DMS53 (cell line): ENCODE data around the gene NLRP7.
"Not testable (repeated sequence)": the region's sequence is repeated elsewhere in the genome, so short reads cannot be mapped to it uniquely, and the experiment has no call there.

ENCODE experiments used
- DNase-seq: peaks from one replicate; lab custom pipeline; 2025; lab: John Stamatoyannopoulos, UW

NLRP7 gene

DNA sequence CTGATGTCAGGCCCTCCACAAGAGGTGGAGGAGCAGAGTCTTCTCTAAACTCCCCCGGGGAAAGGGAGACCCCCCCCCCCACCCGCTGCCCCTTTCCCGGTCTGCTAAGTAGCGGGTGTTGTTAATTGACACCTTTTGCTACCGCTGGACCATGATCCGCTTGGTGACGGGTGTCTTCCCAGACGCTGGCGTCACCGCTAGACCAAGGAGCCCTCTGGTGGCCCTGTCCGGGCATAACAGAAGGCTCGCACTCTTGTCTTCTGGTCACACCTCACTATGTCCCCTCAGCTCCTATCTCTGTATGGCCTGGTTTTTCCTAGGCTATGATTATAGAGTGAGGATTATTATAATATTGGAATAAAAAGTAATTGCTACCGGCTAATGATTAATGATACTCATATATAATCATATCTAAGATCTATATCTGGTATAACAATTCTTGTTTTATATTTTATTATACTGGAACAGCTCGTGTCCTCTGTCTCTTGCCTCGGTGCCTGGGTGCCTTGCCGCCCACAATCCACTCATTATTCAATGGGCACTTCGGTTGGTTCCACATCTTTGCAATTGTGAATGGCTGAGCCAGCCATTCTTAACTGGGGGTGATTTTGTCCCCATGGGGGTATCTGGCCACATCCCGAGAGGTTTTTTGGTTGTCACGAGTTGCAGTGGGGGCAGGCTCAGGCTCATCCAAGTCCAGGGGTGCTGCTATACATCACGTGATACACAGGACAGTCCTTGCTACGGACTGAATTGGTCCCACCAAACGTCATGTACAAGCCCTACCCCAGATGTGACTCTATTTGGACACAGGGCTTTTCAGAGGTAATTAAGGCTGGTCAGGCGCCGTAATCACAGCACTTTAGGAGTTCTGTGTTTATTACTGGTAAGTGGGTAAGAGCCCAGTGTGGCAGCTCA, 27.4 kb downstream of the NLRP7 start:
- peak; percentile 21 for DNase-seq

DNA sequence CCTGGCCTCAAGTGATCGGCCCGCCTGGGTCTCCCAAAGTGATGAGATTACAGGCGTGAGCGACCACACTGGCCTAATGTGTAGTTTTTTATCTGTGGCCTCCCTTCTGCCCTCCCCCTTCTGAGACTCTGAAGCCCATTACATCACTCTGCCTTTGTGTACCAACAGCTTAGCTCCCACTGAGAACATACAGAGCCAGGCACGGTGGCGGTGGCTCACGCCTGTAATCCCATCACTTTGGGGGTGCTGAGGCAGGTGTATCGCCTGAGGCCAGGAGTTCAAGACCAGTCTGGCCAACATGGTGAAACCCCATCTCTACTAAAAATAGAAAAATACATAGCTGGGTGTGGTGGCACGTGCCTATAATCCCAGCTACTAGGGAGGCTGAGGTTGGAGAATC, 28.8 kb downstream of the NLRP7 start:
- no peak for DNase-seq

- DNase-seq, result no peak
These were observed 30.5 kb downstream of the NLRP7 start for GRCh38 chr19:54916822-54917221.

- DNase-seq, result not testable (repeated sequence)
These were observed 39.4 kb downstream of the NLRP7 start for GRCh38 chr19:54907899-54908298.

GRCh38 chr19:54906819-54907218, 40.5 kb downstream of the NLRP7 start:
- DNase-seq, result no peak

GRCh38 chr19:54905803-54906511, 41.4 kb downstream of the NLRP7 start, which contains the start of gene NCR1:
TSS of gene NCR1 (plus strand) at chr19:54906148. CDS start at chr19:54906188, 40 bp downstream.
- no peak for DNase-seq

DNA sequence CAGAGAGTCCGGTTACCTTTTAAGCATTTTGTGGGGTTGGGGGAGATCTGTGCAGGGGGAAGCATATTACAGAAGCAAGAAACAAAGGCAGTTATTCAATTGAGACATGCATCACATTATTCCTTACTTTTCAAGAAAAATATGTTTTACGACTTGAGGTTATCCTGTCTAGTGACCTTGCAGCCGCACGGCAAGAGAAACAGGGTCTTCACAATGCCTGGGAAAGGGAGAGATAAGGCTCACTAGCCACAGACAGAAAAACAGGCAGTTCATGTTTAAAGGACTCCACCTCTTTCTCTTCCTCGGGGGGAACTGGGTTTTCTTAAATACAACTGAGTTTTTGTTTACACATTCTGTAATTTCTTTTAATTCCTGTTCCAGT, 41.9 kb downstream of the NLRP7 start:
- DNase-seq, result no peak

- DNase-seq, result not testable (repeated sequence)
These were observed 43.1 kb downstream of the NLRP7 start for GRCh38 chr19:54904261-54904660.

DNA sequence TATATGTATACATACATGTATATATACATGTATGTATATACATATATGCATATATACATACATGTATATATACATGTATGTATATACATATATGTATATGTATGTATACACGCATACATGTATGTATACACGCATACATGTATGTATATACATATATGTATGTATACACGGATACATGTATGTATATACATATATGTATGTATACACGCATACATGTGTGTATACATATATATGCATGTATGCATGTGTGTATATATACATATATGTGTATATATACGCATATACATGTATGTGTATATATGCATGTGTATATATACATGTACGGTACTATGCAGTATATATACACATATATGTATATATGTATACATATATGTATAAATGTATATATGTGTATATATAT, 44.0 kb downstream of the NLRP7 start:
- DNase-seq, result no peak

DNA sequence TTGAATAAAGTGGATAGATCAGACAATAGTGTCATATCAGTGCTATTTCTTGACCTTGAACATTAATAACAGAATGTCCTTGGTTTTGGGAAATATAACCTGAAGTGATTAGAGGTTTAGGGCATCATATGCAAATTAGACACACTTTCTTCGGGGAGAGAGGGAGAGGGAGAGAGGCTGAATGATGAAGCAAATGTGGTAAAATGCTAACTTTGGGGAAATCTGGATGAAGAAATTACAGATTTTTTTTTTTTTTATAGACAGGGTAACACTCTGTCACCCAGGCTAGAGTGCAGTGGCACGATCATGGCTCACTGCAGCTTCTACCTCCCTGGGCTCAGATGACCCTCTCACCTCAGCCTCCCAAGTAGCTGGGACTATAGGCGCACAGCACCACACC, 45.3 kb downstream of the NLRP7 start:
- DNase-seq, result no peak

DNA sequence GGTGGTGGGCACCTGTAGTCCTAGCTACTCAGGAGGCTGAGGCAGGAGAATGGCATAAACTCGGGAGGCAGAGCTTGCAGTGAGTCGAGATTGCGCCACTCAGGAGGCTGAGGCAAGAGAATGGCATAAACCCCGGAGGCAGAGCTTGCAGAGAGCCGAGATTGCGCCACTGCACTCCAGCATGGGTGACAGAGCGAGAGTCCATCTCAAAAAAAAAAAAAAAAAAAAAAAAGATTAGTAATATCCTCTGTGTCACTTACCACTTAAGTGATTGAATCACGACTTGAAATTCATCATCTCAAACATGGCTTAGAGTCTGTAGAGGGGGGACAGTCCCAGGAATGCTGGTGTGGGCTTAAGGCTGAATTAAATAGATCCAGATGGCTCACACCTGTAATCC, 46.2 kb downstream of the NLRP7 start:
- not testable (repeated sequence) for DNase-seq

DNA sequence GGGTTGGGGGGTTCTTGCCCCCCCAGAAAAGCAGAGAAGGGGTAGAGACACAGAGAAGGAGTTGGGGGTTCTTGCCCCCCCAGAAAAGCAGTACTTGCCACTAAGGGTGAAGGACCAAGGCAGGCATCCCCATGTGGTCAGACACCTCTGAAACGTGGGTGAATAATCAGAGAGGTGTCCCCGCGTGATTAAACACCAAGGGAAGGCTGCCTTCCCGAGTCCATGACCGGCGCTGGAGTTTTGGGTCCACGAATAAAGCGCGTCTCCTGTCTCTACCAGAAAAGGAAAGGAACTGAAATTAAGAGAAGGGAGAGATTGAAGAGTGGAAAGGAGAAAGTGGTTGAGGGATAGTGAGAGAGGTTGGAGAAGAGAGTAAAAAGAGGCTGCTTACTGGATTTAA, 47.7 kb downstream of the NLRP7 start:
- DNase-seq, result not testable (repeated sequence)

DNA sequence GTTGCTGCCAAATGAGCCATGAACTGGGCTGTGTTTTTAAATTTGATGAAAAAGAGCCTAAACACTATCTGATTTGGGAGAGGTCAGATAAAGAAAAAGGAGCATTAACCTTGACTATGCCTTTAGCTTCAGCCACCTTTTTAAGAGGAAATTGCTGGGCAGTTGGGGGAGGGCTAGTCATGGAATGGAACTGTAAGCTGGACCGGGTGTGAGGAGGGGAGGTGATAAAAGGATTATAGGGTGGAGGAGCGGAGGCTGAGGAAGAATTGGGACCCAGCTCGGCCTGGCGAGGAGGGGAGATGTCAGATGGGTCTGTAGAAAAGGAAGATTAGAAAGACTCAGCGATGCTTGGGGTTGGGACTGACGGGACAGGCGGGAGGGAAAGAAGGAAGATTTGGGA, 48.6 kb downstream of the NLRP7 start:
- not testable (repeated sequence) for DNase-seq

DNA sequence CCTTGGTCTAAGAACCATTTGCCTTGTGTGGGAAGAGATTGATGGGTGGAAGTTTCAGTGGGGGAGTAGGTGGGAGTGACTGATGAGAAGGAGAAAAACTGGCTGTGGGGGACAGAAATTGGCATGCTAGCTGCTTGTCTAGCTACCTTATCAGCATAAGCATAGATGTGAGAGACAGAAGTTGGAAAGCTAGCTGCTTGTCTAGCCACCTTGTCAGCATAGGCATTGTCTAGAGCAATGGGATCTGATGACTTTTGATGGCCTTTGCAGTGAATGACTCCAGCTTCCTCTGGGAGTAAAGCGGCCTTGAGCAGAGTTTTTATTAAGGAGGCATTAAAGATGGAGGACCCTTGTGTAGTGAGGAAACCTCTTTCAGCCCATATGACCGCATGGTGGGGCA, 51.3 kb downstream of the NLRP7 start:
- DNase-seq, result no peak

- not testable (repeated sequence) for DNase-seq
These were observed 53.2 kb downstream of the NLRP7 start for GRCh38 chr19:54894106-54894505.

- no peak for DNase-seq
These were observed 53.9 kb downstream of the NLRP7 start for GRCh38 chr19:54893406-54893805.

GRCh38 chr19:54889566-54889965, 57.8 kb downstream of the NLRP7 start:
- no peak for DNase-seq

GRCh38 chr19:54888239-54888638, 59.1 kb downstream of the NLRP7 start:
- no peak for DNase-seq

- no peak for DNase-seq
These were observed 64.1 kb downstream of the NLRP7 start for GRCh38 chr19:54883228-54883627.

GRCh38 chr19:54882758-54883157, 64.6 kb downstream of the NLRP7 start:
- no peak for DNase-seq

DNA sequence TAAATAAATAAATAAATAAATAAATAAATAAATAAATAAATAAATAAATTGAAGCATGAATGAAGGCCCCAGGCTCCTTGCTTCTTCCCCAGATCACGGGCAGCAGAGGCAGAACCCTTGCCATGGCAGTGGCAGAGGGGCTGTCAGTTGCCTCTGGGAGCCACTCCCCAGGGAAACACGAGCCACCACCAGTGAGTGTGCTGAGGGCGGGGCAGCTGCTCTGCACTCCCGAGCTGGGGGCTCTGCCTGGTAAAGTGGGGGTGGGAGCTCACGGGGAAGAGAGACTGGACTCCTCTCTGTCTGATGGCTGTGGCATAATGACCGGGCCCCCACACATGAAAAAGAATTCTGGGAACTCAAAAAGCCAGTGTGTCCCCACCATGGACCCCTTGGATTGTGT, 65.4 kb downstream of the NLRP7 start:
- no peak for DNase-seq

DNA sequence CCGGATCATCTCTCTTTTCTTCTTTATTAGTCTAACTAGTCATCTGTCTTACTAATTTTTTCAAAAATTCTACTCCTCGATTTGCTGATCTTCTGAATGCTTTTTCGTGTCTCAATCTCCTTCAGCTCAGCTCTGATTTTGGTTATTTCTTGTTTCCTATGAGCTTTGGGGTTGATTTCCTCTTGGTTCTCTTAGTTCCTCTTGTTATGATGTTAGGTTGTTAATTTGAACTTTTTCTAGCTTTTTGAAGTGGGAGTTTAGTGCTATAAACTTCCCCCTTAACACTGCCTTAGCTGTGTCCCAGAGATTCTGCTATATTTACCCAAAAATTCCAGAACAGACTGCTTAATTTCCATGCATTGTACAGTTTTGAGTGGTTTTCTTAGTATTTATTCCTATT, 69.9 kb downstream of the NLRP7 start:
- DNase-seq, result no peak

- no peak for DNase-seq
These were observed 71.8 kb downstream of the NLRP7 start for GRCh38 chr19:54875506-54875905.
